Endothelial cell of umbilical vein (primary cell): ENCODE results near the gene GFI1B.

Experiments used
- CTCF ChIP-seq, 2 donors: IDR thresholded peaks; 1 replicate in 1 of 2; 2 replicates in 1 of 2; pipeline ENCODE4 v1.5.1; 2011; ENCODE audit warnings: low read length in 2 of 2, mild to moderate bottlenecking in 2 of 2, moderate library complexity in 2 of 2, control low read depth in 1 of 2, inconsistent platforms in 1 of 2, low read depth in 1 of 2; ENCODE audit not compliant: insufficient read depth in 1 of 2; ENCODE audit errors: extremely low read depth in 1 of 2
- EZH2 ChIP-seq: IDR thresholded peaks from 2 replicates; pipeline ENCODE4 v1.6.1; 2012; ENCODE audit warnings: borderline replicate concordance, low read depth, mild to moderate bottlenecking, moderate library complexity, low read length, inconsistent platforms; ENCODE audit not compliant: severe bottlenecking
- FOS ChIP-seq: IDR thresholded peaks from 2 replicates; pipeline ENCODE4 v1.6.1; 2011; ENCODE audit warnings: mild to moderate bottlenecking, low read length, moderate library complexity, borderline replicate concordance; ENCODE audit not compliant: insufficient read depth
- JUN ChIP-seq: IDR thresholded peaks from 2 replicates; pipeline ENCODE4 v1.6.1; 2011; ENCODE audit warnings: borderline replicate concordance, low read depth; ENCODE audit not compliant: insufficient read length, insufficient read depth
- MYC ChIP-seq: IDR thresholded peaks from one replicate; pipeline ENCODE4 v1.6.1; 2011; ENCODE audit warnings: mild to moderate bottlenecking, low read depth, low read length
- POLR2A ChIP-seq: IDR thresholded peaks from 2 replicates; pipeline ENCODE4 v1.6.1; 2012; ENCODE audit warnings: low read depth, mild to moderate bottlenecking, control low read depth, low read length
- POLR2AphosphoS5 ChIP-seq: IDR thresholded peaks from 2 replicates; pipeline ENCODE4 v1.6.1; 2012; ENCODE audit warnings: low read depth, mild to moderate bottlenecking, control low read depth, low read length, moderate library complexity; ENCODE audit not compliant: insufficient read depth
- TF ChIP-seq, protein P1 (sequence below): IDR thresholded peaks from 2 replicates; pipeline ENCODE4 v1.6.1; 2011; ENCODE audit not compliant: insufficient read depth, insufficient read length

- TF ChIP-seq CTCF (IDR thresholded peaks at IDR 0.05; ENCODE audit: extremely low read depth in 1 of 2, insufficient read depth in 1 of 2, low read depth in 1 of 2, low read length in 2 of 2) (no peak), EZH2 (no peak), POLR2A (no peak), FOS (peak; percentile 41), POLR2AphosphoS5 (no peak), MYC (no peak), JUN (no peak)
- TF ChIP-seq, protein P1, sequence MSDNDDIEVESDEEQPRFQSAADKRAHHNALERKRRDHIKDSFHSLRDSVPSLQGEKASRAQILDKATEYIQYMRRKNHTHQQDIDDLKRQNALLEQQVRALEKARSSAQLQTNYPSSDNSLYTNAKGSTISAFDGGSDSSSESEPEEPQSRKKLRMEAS: no peak
Measured at GRCh38 chr9:132937463-132937901, 41.0 kb upstream of the GFI1B start.
